Measurements from ENCODE around the gene TPST1.

DNA sequence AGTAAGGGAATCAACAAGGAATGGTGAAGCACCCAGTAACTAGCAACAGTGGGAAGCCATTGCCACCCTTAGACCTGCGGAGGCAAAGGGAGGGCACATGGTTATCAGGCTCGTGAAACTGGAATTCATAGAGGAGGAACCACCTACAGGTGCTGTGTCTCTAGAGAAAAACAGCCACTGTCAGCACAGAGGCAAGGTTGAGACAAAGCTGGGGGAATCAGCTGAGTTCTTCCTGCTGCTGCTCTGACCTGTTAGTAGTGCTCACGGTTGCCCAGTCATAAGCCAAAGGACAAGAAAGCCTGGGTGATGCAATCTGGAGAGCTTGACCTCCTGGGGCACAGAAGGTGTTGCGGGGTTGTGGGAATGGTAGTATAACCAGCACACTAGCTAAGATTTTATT is 110.1 kb downstream of the TPST1 start:
- TF ChIP-seq, protein P1, sequence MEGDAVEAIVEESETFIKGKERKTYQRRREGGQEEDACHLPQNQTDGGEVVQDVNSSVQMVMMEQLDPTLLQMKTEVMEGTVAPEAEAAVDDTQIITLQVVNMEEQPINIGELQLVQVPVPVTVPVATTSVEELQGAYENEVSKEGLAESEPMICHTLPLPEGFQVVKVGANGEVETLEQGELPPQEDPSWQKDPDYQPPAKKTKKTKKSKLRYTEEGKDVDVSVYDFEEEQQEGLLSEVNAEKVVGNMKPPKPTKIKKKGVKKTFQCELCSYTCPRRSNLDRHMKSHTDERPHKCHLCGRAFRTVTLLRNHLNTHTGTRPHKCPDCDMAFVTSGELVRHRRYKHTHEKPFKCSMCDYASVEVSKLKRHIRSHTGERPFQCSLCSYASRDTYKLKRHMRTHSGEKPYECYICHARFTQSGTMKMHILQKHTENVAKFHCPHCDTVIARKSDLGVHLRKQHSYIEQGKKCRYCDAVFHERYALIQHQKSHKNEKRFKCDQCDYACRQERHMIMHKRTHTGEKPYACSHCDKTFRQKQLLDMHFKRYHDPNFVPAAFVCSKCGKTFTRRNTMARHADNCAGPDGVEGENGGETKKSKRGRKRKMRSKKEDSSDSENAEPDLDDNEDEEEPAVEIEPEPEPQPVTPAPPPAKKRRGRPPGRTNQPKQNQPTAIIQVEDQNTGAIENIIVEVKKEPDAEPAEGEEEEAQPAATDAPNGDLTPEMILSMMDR (IDR thresholded peaks at IDR 0.05; ENCODE audit: low read depth, low read length) = no peak
- TF ChIP-seq EZH2phosphoT487 (IDR thresholded peaks at IDR 0.05; ENCODE audit: low read depth) = no peak
